ENCODE results near the gene TMPRSS3.

Gene TMPRSS3

GRCh38 chr21:42395905-42396651, at the start of gene TMPRSS3:
TMPRSS3 (minus strand) TSS chr21:42396052; CDS start chr21:42395417, 635 bp downstream.
- DNase-seq (ENCODE audit: low read depth), result no peak
- TF ChIP-seq CTCF (conservative IDR thresholded peaks at IDR 0.05; ENCODE audit: control insufficient read depth, insufficient read depth, low read depth, low read length), result no peak
- no peak within 1 kb of the TSS for H3K4me3 ChIP-seq (ENCODE audit: control insufficient read depth, low read depth, low read length)

GRCh38 chr21:42445311-42445710, 49.5 kb upstream of the TMPRSS3 start:
- no peak overlapping the region for H3K4me3 ChIP-seq (ENCODE audit: control insufficient read depth, low read depth, low read length)
- DNase-seq (ENCODE audit: low read depth), result no peak
- TF ChIP-seq CTCF (conservative IDR thresholded peaks at IDR 0.05; ENCODE audit: control insufficient read depth, insufficient read depth, low read depth, low read length), result no peak

GRCh38 chr21:42444745-42445059, 48.9 kb upstream of the TMPRSS3 start:
- DNase-seq (ENCODE audit: low read depth), result no peak
- H3K4me3 ChIP-seq (ENCODE audit: control insufficient read depth, low read depth, low read length), result no peak overlapping the region
- no peak for TF ChIP-seq CTCF (conservative IDR thresholded peaks at IDR 0.05; ENCODE audit: control insufficient read depth, insufficient read depth, low read depth, low read length)

GRCh38 chr21:42443876-42444744, 48.3 kb upstream of the TMPRSS3 start:
- H3K4me3 ChIP-seq (ENCODE audit: control insufficient read depth, low read depth, low read length), result no peak overlapping the region
- no peak for DNase-seq (ENCODE audit: low read depth)
- TF ChIP-seq CTCF (conservative IDR thresholded peaks at IDR 0.05; ENCODE audit: control insufficient read depth, insufficient read depth, low read depth, low read length), result no peak

- no peak for DNase-seq (ENCODE audit: low read depth)
- no peak overlapping the region for H3K4me3 ChIP-seq (ENCODE audit: control insufficient read depth, low read depth, low read length)
- no peak for TF ChIP-seq CTCF (conservative IDR thresholded peaks at IDR 0.05; ENCODE audit: control insufficient read depth, insufficient read depth, low read depth, low read length)
Observed at GRCh38 chr21:42443181-42443785, 47.4 kb upstream of the TMPRSS3 start.

GRCh38 chr21:42441963-42442362, 46.1 kb upstream of the TMPRSS3 start:
- no peak for TF ChIP-seq CTCF (conservative IDR thresholded peaks at IDR 0.05; ENCODE audit: control insufficient read depth, insufficient read depth, low read depth, low read length)
- no peak for DNase-seq (ENCODE audit: low read depth)
- H3K4me3 ChIP-seq (ENCODE audit: control insufficient read depth, low read depth, low read length), result no peak overlapping the region
